Calu3 (cell line): Measurements from ENCODE around the gene C3orf52. TPM values are rescaled to one million over a fixed set of nuclear protein-coding genes. Genes with fewer than 3 reads are reported as not detected.

Experiments used
- BruUV-seq: library from RNA; stranded (reverse); fragments of 400-500 nt; replicated peaks from 2 replicates; lab custom pipeline; 2021; lab: Mats Ljungman, UMichigan
- CTCF ChIA-PET: fragments of 300-600 bp; sonication (Branson Sonifier 250); formaldehyde crosslinking; loops from one replicate; lab custom pipeline; 2022; ENCODE audit warnings: antibody characterized with exemption; lab: Charles Lee
- DNase-seq: peaks from one replicate; pipeline ENCODE4 v3.0.0; 2022
- H3K27ac Mint-ChIP-seq: one replicate; pipeline ENCODE4 v1.8.0; 2022; ENCODE audit warnings: mixed read lengths; ENCODE audit not compliant: unreplicated experiment
- H3K27me3 Mint-ChIP-seq: one replicate; pipeline ENCODE4 v1.8.0; 2022; ENCODE audit warnings: mixed read lengths; ENCODE audit not compliant: unreplicated experiment
- H3K36me3 Mint-ChIP-seq: one replicate; pipeline ENCODE4 v1.8.0; 2022; ENCODE audit warnings: mild to moderate bottlenecking, moderate library complexity, mixed read lengths; ENCODE audit not compliant: insufficient read depth, unreplicated experiment
- H3K4me1 Mint-ChIP-seq: one replicate; pipeline ENCODE4 v1.8.0; 2022; ENCODE audit warnings: mild to moderate bottlenecking, low read depth, mixed read lengths; ENCODE audit not compliant: unreplicated experiment
- H3K4me3 Mint-ChIP-seq: one replicate; pipeline ENCODE4 v1.8.0; 2022; ENCODE audit warnings: mild to moderate bottlenecking, low read depth, moderate library complexity, mixed read lengths; ENCODE audit not compliant: unreplicated experiment
- H3K9me3 Mint-ChIP-seq: one replicate; pipeline ENCODE4 v1.8.0; 2022; ENCODE audit warnings: low read depth, mixed read lengths; ENCODE audit not compliant: unreplicated experiment
- intact Hi-C: fragments of 100-400 bp; cut with micrococcal nuclease; formaldehyde crosslinking; loops from one replicate; pipeline ENCODE4 v1.10.0; 2022; ENCODE audit not compliant: unreplicated experiment
- total RNA-seq: library from RNA; stranded (reverse); gene quantifications from 2 replicates; pipeline ENCODE4 v1.2.3, GENCODE V29; 2022
- TF ChIP-seq, protein P1 (sequence below): fragments of 200-600 bp; IDR thresholded peaks from one replicate; pipeline ENCODE4 v1.8.0; 2022; ENCODE audit warnings: antibody characterized with exemption; ENCODE audit not compliant: unreplicated experiment

C3orf52 gene
- total RNA-seq, 1 experiment from 2014 or later: 28.2 TPM

DNA sequence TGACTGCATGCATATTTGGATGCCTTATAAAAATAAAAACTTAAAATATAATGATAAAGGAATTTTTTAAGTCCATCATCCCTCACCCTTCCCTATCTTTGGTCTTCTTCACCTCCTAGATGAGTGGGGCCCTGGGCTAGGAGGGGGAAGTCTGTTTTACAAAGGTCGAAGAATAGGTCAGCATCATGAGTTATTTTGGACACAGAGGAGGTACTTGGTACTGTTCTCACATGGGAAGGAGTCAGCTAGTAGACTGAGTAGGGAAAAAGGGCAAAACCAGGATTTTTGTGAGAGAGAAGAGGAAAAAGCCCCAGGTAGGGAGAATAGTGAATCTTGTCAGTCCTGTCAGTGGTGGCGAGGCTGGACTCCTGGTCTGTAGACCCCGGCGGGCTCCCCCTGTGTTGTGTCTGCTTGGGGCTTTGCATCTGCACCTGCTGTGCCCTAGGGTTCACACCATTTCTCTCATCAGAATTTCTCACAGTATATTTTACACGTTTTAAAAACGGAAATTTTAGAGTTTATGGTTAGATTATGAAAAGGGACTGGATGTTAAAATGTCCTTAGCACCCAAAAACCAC is 29.7 kb downstream of the C3orf52 start:
- no TSS peak for BruUV-seq
- TF ChIP-seq, protein P1, sequence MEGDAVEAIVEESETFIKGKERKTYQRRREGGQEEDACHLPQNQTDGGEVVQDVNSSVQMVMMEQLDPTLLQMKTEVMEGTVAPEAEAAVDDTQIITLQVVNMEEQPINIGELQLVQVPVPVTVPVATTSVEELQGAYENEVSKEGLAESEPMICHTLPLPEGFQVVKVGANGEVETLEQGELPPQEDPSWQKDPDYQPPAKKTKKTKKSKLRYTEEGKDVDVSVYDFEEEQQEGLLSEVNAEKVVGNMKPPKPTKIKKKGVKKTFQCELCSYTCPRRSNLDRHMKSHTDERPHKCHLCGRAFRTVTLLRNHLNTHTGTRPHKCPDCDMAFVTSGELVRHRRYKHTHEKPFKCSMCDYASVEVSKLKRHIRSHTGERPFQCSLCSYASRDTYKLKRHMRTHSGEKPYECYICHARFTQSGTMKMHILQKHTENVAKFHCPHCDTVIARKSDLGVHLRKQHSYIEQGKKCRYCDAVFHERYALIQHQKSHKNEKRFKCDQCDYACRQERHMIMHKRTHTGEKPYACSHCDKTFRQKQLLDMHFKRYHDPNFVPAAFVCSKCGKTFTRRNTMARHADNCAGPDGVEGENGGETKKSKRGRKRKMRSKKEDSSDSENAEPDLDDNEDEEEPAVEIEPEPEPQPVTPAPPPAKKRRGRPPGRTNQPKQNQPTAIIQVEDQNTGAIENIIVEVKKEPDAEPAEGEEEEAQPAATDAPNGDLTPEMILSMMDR: no peak
- no peak for DNase-seq
- H3K27ac Mint-ChIP-seq: no peak overlapping the region
- CTCF ChIA-PET: no interaction called here
- H3K27me3 Mint-ChIP-seq: no peaks in the 10 kb centered on the region
- peaks cover 29% of the 10 kb centered on the region for H3K36me3 Mint-ChIP-seq
- H3K9me3 Mint-ChIP-seq: no peaks in the 10 kb centered on the region
- H3K4me1 Mint-ChIP-seq: no peaks in the 10 kb centered on the region
- intact Hi-C loops: no loop called here
- no peak overlapping the region for H3K4me3 Mint-ChIP-seq

DNA sequence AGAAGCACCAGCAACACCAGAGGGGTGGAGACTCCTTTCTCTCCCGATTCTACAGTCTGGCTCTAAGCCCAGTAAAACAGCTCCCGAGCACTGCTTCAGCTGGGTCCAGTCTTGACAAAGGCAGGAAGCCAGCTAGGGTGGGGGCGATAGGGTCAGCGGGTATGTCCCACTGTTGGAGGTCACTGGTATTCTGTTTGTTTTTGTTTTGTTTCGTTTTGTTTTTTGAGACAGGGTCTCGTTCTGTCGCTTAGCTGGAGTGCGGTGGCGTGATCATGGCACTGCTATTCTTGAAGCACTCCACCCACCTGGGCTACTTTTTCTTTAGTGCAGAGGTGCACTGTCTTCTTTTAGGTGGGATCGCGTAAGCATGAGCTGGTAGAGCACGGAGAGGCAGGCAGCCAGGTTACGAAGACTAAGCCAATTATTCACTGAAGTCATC is 30.6 kb downstream of the C3orf52 start:
- Mint-ChIP-seq H3K27ac (no peak overlapping the region), H3K36me3 (peaks cover 23% of the 10 kb centered on the region), H3K9me3 (no peaks in the 10 kb centered on the region), H3K27me3 (no peaks in the 10 kb centered on the region), H3K4me3 (no peak overlapping the region), H3K4me1 (no peaks in the 10 kb centered on the region)
- DNase-seq: no peak
- intact Hi-C loops: no loop called here
- CTCF ChIA-PET: interaction anchor here (0.6 kb wide), 1 partner anchor 196 kb away, joined by 3 read pairs; no protein-coding TSS in a partner anchor
- TF ChIP-seq, protein P1: no peak
- no TSS peak for BruUV-seq

DNA sequence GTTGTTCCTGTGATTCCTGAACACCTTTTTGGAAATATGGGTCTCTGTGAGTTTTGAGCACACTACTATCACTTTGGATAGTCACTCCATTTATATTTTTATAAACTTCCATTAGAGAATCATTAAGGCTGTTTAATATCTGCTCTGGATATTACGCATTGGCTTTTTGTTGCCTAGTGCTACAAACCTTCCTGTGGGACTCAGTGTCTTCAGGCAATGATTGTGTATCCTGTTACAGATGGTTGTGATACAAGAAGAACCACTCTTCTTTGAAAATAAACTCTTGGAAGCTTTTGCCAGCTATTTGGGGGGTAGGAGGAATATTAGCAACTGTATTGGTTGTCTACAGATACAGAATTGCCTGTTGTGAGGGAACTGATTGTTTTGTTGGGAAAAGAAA is 31.2 kb downstream of the C3orf52 start:
- Mint-ChIP-seq H3K4me1 (no peaks in the 10 kb centered on the region), H3K9me3 (no peaks in the 10 kb centered on the region), H3K4me3 (no peak overlapping the region), H3K27ac (no peak overlapping the region), H3K27me3 (no peaks in the 10 kb centered on the region), H3K36me3 (peaks cover 23% of the 10 kb centered on the region)
- no peak for DNase-seq
- intact Hi-C loops: no loop called here
- CTCF ChIA-PET: interaction anchor here (0.6 kb wide), 1 partner anchor 196 kb away, joined by 3 read pairs; no protein-coding TSS in a partner anchor
- no TSS peak for BruUV-seq
- TF ChIP-seq, protein P1: no peak

DNA sequence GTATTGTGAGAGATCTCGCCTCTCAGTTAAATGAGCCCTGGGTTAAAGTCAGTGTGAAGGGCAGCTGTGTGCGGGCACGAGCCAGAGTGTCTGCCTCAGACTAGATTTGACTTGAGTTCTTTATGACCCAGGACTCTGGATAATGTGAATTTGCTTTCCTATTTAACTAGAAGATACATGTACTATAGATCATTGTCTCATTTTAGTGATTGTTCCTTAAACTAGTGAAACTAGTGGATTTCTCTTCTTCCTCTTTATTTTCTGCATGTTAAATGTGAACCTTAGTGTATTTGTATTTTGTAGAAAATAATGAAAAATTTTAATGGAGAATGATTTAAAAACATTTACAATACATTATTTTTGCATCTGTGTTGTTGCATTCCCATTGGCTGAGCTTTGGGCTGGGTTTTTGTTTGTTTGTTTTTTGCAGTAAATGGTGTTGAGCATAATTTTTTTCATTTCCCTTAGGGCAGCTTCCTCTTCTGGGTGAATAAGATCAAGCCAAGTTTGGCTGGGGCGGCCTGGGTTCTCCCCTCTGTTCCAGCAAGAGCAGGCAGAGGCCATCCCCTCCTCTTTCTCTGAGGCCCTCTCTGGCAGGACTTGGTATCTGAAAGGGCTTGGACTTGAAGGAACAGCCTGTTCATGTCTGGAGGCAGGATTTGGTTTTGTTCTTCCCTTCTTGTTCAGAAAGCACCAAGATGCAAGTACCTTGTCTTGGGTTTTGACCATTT is 31.8 kb downstream of the C3orf52 start:
- peaks cover 21% of the 10 kb centered on the region for H3K36me3 Mint-ChIP-seq
- H3K27me3 Mint-ChIP-seq: no peaks in the 10 kb centered on the region
- no peaks in the 10 kb centered on the region for H3K9me3 Mint-ChIP-seq
- DNase-seq: no peak
- no peak overlapping the region for H3K4me3 Mint-ChIP-seq
- intact Hi-C loops: no loop called here
- no peak overlapping the region for H3K27ac Mint-ChIP-seq
- CTCF ChIA-PET: no interaction called here
- no TSS peak for BruUV-seq
- TF ChIP-seq, protein P1: no peak
- H3K4me1 Mint-ChIP-seq: no peaks in the 10 kb centered on the region
